Colon (tissue), 2 donors: ENCODE data around the gene CCR9.

Source experiments
- FAIRE-seq: peaks from 2 replicates; lab custom pipeline; 2012; peaks lifted over from hg19 to GRCh38; lab: Jason Lieb, UNC
- donor health status: control.
- donor health status: control.

Gene CCR9

DNA sequence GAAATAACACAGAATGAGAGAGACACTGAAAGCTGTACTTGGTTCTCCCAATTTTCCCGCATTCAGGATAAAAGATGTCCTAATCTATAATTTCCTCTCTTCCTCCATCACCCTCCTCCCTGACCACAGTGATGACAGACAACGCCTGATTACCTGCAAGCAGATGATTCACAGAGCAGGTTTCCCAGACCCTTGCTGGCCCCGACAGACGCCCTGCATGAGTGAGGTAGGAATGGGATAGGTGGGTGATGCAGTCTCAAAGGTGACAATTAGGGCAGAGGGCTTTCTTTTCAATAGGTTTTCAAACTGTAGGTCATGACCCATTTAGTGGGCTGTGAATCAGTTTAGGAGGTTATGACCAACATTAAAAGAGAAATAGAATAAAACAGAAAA is 51.7 kb downstream of the CCR9 start:
- FAIRE-seq, result no peak

DNA sequence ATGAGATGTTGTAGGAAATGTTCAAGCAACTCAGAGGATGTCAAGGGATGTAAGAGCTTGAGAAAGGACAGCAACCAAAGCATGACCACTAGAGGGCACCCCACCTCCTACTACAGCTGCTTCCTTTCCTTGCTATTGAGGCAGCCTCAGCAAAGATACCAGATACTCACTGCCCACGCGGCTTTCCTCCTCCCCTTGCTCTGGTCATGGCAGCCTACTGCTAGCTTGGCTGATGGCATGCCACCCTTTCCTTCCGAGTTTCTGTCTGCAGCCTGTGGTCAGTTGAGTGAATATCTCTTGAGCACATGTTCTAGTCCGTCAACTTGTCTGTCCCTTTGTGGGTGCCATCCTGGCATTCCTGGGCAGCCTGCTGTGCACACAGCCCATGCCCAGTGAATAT is 52.5 kb downstream of the CCR9 start:
- no peak for FAIRE-seq

DNA sequence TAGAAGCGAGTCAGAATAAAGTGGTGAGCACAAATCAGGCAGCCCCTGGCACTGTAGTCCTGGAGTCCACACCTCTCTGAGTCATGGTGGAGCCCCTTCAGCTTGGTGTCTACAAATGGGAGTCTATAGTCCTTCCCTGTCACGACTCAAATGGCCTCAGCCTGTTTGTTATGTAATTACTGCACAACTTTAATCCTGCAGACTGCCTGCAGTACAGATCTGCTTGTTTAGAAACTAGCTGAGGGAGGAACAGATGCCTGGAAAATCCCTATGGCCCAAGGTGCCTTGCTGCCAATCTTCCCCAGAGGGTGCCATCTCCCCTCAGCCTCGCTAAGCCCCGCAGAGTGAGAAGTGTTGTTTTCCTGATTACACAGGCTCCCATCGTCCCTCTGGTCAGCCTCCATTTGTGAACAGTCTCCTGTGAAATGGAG is 53.0 kb downstream of the CCR9 start:
- FAIRE-seq, result no peak

DNA sequence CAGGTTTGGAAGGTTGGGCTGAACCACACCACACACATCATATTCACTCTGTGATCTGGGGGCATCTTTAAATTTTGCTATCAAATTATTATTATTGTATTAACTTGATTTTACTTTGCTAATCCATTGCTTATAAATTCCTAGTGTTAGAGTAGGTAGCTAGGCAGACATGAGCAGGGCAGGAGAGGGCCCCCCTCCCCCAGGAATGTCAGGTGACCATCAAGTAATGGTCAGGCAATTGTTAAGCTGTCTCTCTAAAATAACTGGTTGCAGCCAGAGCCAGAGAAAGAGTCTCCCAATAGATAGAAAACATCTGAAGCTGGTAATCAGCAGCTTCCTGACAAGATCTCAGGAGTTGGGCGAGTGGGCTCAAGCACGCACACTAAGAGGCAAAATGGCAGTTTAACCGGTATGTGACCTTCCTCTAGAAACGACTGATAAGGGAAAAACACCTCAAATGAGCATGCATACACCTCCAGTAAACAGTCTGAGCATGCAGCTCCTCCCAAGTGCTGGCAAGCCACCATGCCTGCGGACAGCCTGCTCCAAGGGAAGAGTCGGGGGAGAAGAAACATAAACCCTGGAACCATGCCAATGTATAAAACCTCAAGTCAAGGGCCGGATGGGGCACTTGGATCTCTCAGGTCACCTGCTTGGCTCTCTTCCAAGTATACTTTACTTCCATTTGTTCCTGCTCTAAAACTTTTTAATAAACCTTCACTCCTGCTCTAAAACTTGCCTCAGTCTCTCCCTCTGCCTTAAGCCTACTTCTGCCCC is 53.8 kb downstream of the CCR9 start:
- FAIRE-seq, result no peak

DNA sequence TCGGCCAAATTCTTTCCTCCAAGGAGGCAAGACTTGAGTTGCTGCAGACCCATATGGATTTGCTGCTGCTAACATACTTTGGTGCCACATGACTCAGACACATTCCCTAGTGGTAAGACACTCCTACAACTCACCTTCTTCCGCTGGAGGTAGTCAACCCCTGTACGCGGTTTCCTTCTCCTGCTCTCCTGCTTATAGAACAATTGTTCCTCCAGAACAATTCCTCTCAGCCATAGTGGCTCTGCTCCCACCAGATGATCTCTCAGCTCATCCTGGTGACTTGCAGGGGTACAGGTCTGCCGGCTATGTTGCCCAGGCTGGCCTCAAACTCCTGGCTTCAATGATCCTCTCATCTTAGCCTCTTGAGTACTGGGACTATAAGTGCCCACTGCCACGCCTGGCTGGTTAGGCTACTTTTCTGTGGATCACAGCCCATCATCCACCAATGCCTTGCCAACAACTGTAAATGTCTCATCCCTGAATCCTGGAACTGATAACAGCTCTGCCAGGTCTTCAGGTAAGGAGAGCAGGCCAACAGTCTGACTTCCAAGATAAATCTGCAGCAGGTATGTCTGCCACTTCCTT is 54.5 kb downstream of the CCR9 start:
- no peak for FAIRE-seq

- FAIRE-seq, result no peak
Observed at GRCh38 chr3:45942051-45942825, 55.9 kb downstream of the CCR9 start.

- FAIRE-seq, result no peak
Observed at GRCh38 chr3:45943207-45943846, 57.0 kb downstream of the CCR9 start, which contains the start of gene CXCR6. Gene CXCR6 (plus strand): TSS chr3:45943464. CDS start chr3:45946482, 3,018 bp downstream.

- no peak for FAIRE-seq
Observed at GRCh38 chr3:45944830-45945620, 58.7 kb downstream of the CCR9 start.

DNA sequence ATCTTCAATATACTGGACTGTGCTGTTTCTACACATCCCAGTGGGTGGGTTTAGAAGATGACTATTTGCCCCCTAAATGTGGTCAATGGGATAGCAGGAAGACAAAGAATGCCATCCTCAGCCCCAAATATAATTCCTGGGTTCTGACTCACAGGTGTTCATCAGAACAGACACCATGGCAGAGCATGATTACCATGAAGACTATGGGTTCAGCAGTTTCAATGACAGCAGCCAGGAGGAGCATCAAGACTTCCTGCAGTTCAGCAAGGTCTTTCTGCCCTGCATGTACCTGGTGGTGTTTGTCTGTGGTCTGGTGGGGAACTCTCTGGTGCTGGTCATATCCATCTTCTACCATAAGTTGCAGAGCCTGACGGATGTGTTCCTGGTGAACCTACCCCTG is 60.0 kb downstream of the CCR9 start:
- no peak for FAIRE-seq

DNA sequence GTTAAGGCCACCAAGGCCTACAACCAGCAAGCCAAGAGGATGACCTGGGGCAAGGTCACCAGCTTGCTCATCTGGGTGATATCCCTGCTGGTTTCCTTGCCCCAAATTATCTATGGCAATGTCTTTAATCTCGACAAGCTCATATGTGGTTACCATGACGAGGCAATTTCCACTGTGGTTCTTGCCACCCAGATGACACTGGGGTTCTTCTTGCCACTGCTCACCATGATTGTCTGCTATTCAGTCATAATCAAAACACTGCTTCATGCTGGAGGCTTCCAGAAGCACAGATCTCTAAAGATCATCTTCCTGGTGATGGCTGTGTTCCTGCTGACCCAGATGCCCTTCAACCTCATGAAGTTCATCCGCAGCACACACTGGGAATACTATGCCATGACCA is 60.5 kb downstream of the CCR9 start:
- no peak for FAIRE-seq

GRCh38 chr3:45947361-45947760 is 61.0 kb downstream of the CCR9 start:
- FAIRE-seq, result no peak

DNA sequence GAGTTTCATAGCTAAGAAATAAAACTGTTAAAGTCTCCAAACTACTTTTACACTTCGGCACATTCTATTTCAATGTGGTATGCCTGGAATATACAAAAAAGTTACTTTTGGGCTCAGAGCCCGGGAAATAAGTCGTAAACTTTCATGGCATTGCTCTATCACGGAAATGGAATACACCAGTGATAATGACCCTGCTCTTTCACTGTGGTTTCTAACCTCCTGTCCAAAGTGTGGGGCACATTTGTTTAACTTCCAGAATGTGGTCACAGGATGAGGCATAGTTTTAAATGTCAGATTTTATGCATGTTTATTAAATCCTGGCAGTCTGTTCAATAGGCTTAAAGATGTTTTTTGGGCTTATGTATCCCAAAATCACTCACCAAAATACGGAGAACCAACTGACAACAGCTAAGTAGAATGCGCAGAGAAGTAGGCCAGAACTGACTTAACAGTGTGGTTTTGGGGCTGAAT is 62.0 kb downstream of the CCR9 start:
- no peak for FAIRE-seq

- FAIRE-seq, result no peak
Observed at GRCh38 chr3:45948881-45949280, 62.5 kb downstream of the CCR9 start.

- FAIRE-seq, result no peak
Observed at GRCh38 chr3:45949432-45949831, 63.1 kb downstream of the CCR9 start.

DNA sequence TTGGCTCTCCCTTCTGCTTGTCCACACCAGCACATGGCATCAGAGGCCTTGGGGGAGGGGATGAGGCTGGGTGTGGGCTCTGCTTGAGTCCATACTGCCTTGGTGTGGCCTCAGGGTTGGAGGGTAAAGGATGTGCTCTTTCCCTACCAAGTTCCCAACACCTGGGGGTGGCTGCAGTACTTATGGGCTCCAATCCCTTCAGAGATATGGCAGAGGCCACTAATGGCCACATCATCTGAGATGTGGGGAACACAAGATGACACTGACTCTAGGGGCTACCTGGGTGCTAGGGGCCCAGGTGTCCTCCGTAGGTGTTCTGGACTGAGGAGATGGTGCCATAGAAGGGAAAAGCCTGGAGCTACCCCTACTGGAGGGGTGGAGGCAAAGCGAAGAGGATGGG is 63.8 kb downstream of the CCR9 start:
- FAIRE-seq, result no peak

DNA sequence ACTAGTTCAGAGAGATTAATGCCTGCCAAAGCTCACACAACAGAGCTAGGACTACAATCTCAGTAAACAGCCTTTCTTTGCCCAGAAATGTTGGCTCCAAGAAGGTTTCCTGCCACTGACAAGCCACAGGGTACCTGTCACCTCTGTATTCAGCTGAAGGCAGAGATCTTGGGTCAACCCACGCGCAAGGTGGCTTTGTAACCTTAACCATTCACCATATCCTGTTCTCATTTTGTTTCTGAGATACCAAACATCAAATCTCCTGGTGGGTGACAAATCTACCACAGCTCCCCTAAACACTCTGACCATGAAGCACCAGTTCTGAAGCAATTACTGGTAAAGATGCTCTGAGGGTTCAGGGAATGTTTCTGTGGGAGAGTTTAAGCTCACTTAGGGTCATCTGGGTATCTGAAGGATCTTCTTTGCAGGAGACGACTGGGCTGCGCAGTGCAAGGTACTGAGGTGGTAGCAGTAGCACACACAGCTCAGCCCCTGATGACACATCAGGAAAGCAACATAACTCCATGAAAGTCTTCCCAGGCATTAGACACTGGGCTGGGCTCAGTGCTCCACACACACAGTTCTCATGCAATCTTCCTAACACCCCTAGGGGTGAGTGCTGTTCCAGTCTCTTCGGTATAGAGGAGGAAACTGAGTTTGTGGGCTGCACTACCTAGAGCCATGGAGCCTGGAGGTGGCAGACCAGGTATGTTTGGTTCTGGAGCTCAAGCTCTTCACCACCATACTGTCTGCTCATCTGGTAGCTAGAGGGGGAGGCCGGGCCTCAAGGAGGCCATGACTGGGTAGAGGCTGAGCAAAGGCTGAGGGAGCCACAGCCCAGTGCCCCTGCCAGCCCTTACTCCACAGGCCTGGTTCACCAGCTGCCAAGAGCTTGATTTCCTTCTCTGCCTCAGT is 64.6 kb downstream of the CCR9 start:
- no peak for FAIRE-seq

DNA sequence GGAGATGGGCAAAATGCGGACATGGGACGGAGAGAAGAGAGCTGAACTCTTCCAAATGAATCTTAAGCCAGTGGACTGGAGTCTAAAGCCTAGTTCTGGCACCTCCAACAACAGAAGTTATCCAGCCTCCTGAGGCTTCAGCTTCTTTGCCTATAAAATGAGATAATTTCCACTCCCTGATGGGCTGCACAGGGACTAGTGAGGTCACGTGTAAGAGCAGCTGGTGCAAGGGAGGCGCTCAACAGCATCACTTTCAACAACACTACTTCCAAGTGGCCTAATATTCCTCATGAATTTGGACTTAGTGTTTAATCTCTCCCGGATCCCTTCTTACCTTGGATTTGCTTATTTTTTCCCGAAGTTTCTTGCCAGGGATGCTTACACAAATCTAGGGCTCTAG is 65.6 kb downstream of the CCR9 start:
- no peak for FAIRE-seq

DNA sequence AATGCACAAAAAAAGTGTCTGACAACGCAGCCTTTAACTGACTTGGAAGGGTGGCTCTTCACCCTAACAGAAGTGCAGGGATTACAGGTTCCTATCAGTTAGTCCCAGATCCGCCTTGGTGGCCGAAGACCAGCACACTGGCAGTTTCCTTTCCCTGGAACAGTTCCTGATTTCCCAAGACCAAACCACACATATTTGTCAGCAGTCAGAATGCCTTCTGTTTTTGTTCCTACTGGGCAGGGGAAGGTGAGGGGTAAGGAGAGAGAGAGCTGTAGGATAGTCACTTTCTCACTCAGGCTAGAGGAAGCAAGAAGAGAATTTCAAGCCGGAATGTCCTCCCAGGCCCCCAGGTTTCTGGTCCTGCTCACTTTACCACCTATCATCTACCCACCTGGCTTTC is 66.1 kb downstream of the CCR9 start:
- no peak for FAIRE-seq
